GM10266 (cell line): ENCODE results near the gene IMMP2L.

Source experiments
- DNase-seq: peaks from one replicate; pipeline ENCODE4 v3.0.0; 2012; ENCODE audit errors: extremely low spot score
- CTCF ChIP-seq: IDR thresholded peaks from 2 replicates; pipeline ENCODE4 v1.5.1; 2012; ENCODE audit warnings: mild to moderate bottlenecking, low read depth; ENCODE audit not compliant: control insufficient read depth, insufficient read depth; ENCODE audit errors: missing control alignments

Gene IMMP2L

GRCh38 chr7:111137296-111138192 lies 424.7 kb downstream of the IMMP2L start:
- no peak for TF ChIP-seq CTCF
- DNase-seq = no peak

- no peak for DNase-seq
- TF ChIP-seq CTCF = no peak
Observed at GRCh38 chr7:111132833-111133232, 429.5 kb downstream of the IMMP2L start.

GRCh38 chr7:111129435-111129834 lies 432.9 kb downstream of the IMMP2L start:
- no peak for TF ChIP-seq CTCF
- DNase-seq = no peak

- no peak for TF ChIP-seq CTCF
Observed at GRCh38 chr7:111126987-111127386, 435.3 kb downstream of the IMMP2L start.

GRCh38 chr7:111115966-111116365 lies 446.3 kb downstream of the IMMP2L start:
- DNase-seq = no peak
- no peak for TF ChIP-seq CTCF

More at GRCh38 chr7:111126987-111127386, 435.3 kb downstream of the IMMP2L start:
- no peak for DNase-seq

GRCh38 chr7:111113263-111114017 lies 448.9 kb downstream of the IMMP2L start:
- TF ChIP-seq CTCF = no peak
- DNase-seq = no peak
